Neural progenitor cell (in vitro differentiated cells): Measurements from ENCODE around the gene LDAH. TPM values are rescaled to one million over a fixed set of nuclear protein-coding genes. Genes with fewer than 3 reads are reported as not detected.

Experiments used
- DNase-seq: peaks from one replicate; pipeline ENCODE4 v3.0.0-alpha.2; 2016; ENCODE audit warnings: low spot score
- H2AFZ ChIP-seq: fragments of 200-600 bp; sonication (generic); replicated peaks from 2 replicates; pipeline ENCODE4 v1.6.1; 2016; ENCODE audit warnings: antibody characterized with exemption
- H3F3A ChIP-seq: fragments of 200-600 bp; sonication (generic); 2 replicates; pipeline ENCODE4 v1.6.1; 2016; ENCODE audit warnings: antibody characterized with exemption, low read depth
- H3K27ac ChIP-seq: fragments of 200-600 bp; sonication (generic); 2 replicates; pipeline ENCODE4 v1.5.1; 2016; ENCODE audit warnings: mild to moderate bottlenecking
- H3K27me3 ChIP-seq: fragments of 200-600 bp; sonication (generic); 2 replicates; pipeline ENCODE4 v1.6.1; 2016; ENCODE audit warnings: mild to moderate bottlenecking, moderate library complexity
- H3K36me3 ChIP-seq: fragments of 200-600 bp; sonication (generic); 2 replicates; pipeline ENCODE4 v1.5.1; 2016
- H3K4me1 ChIP-seq: fragments of 200-600 bp; sonication (generic); 2 replicates; pipeline ENCODE4 v1.6.1; 2016; ENCODE audit warnings: mixed run types
- H3K4me2 ChIP-seq: fragments of 200-600 bp; sonication (generic); 2 replicates; pipeline ENCODE4 v1.6.1; 2016
- H3K4me3 ChIP-seq: fragments of 200-600 bp; sonication (generic); 2 replicates; pipeline ENCODE4 v1.5.1; 2016
- H3K79me2 ChIP-seq: fragments of 200-600 bp; sonication (generic); 2 replicates; pipeline ENCODE4 v1.6.1; 2016; ENCODE audit warnings: low read depth
- H3K9ac ChIP-seq: fragments of 200-600 bp; sonication (generic); 2 replicates; pipeline ENCODE4 v1.6.1; 2016
- H3K9me3 ChIP-seq: fragments of 200-600 bp; sonication (generic); 2 replicates; pipeline ENCODE4 v1.5.1; 2016; ENCODE audit warnings: low read depth
- H4K20me1 ChIP-seq: fragments of 200-600 bp; sonication (generic); 2 replicates; pipeline ENCODE4 v1.6.1; 2016; ENCODE audit warnings: low read depth
- H3K27ac Mint-ChIP-seq: 3 replicates; pipeline ENCODE4 v1.8.0; 2021; ENCODE audit warnings: mixed read lengths
- H3K27me3 Mint-ChIP-seq: 2 replicates; pipeline ENCODE4 v1.8.0; 2022; ENCODE audit warnings: low read depth, mild to moderate bottlenecking, inconsistent platforms, moderate library complexity, mixed read lengths; ENCODE audit not compliant: insufficient read depth
- H3K36me3 Mint-ChIP-seq: 3 replicates; pipeline ENCODE4 v1.8.0; 2021; ENCODE audit warnings: mixed read lengths
- H3K4me1 Mint-ChIP-seq: 3 replicates; pipeline ENCODE4 v1.8.0; 2021; ENCODE audit warnings: mixed read lengths
- H3K4me3 Mint-ChIP-seq: 3 replicates; pipeline ENCODE4 v1.8.0; 2021; ENCODE audit warnings: mild to moderate bottlenecking, moderate library complexity, mixed read lengths
- H3K9me3 Mint-ChIP-seq: 3 replicates; pipeline ENCODE4 v1.8.0; 2020; ENCODE audit warnings: mixed read lengths
- EZH2 ChIP-seq: fragments of 200-600 bp; sonication (generic); IDR thresholded peaks from 2 replicates; pipeline ENCODE4 v1.6.1; 2017; ENCODE audit warnings: antibody characterized with exemption, mild to moderate bottlenecking, moderate library complexity
- EZH2phosphoT487 ChIP-seq: fragments of 200-600 bp; sonication (generic); IDR thresholded peaks from 2 replicates; pipeline ENCODE4 v1.6.1; 2017; ENCODE audit warnings: antibody characterized with exemption
- total RNA-seq: library from RNA; depleted of rRNA; stranded (reverse); fragments of >200 nt; gene quantifications from 2 replicates; pipeline ENCODE4 v1.2.3, GENCODE V29; 2015; ENCODE audit warnings: low replicate concordance
- TF ChIP-seq, protein P1 (sequence below): fragments of 200-600 bp; sonication (generic); IDR thresholded peaks from 2 replicates; pipeline ENCODE4 v1.5.1; 2017; ENCODE audit warnings: antibody characterized with exemption, mild to moderate bottlenecking

LDAH gene
- total RNA-seq, 1 donor from 2014 or later = 45.2 TPM

DNA sequence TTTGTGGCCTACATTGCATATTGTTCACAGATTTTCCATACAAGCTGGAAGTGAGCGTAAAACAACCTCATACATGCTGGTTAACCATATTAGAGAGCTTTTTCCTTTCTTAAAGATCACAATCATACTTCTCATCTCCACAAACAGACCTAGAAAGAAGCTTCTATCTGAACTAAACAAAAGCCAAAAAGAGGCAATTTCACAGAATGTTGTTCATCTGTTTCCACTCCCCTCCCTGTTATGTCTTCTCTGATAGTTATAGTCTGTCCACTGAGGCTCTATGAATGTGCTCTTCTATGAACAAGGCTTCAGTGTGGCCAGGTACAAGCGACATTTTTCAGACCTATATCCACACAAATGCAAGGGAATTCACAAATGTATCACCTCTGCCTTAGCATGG, 63.4 kb downstream of the LDAH start:
- DNase-seq = no peak
- H4K20me1 ChIP-seq = no peaks in the 10 kb centered on the region
- H3K36me3 ChIP-seq = no peaks in the 10 kb centered on the region
- no peak overlapping the region for H3K27ac ChIP-seq
- Mint-ChIP-seq H3K9me3 (no peaks in the 10 kb centered on the region), H3K4me3 (no peak overlapping the region), H3K27ac (no peak overlapping the region), H3K27me3 (no peaks in the 10 kb centered on the region), H3K36me3 (peaks cover 12% of the 10 kb centered on the region), H3K4me1 (no peaks in the 10 kb centered on the region)
- no peak overlapping the region for H3K9ac ChIP-seq
- no peaks in the 10 kb centered on the region for H3K79me2 ChIP-seq
- H3K4me2 ChIP-seq = no peak overlapping the region
- H3K9me3 ChIP-seq = no peaks in the 10 kb centered on the region
- no peaks in the 10 kb centered on the region for H3F3A ChIP-seq
- TF ChIP-seq, protein P1, sequence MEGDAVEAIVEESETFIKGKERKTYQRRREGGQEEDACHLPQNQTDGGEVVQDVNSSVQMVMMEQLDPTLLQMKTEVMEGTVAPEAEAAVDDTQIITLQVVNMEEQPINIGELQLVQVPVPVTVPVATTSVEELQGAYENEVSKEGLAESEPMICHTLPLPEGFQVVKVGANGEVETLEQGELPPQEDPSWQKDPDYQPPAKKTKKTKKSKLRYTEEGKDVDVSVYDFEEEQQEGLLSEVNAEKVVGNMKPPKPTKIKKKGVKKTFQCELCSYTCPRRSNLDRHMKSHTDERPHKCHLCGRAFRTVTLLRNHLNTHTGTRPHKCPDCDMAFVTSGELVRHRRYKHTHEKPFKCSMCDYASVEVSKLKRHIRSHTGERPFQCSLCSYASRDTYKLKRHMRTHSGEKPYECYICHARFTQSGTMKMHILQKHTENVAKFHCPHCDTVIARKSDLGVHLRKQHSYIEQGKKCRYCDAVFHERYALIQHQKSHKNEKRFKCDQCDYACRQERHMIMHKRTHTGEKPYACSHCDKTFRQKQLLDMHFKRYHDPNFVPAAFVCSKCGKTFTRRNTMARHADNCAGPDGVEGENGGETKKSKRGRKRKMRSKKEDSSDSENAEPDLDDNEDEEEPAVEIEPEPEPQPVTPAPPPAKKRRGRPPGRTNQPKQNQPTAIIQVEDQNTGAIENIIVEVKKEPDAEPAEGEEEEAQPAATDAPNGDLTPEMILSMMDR = no peak
- TF ChIP-seq EZH2phosphoT487 = no peak
- no peak for TF ChIP-seq EZH2
- no peak overlapping the region for H3K4me3 ChIP-seq
- no peaks in the 10 kb centered on the region for H3K4me1 ChIP-seq
- H2AFZ ChIP-seq = no peak overlapping the region
- no peaks in the 10 kb centered on the region for H3K27me3 ChIP-seq

DNA sequence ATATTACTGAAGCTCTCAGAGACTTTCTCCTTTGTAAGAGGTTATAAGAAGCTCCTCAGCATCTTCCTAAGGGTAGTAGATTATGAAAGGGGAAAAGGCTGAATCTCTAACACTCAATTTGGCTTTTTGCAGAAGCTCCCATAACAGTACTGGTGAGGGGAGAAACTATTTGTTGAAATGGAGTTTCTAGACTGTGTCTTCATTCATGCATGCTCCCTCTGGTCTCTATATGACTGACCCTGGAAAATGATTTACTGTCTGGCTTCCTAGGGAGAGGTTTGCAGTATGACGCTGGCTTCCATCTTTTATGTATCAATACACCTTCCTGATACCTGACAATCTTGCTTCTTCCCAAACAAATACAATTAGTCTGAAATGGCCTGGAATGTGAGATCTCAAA, 63.9 kb downstream of the LDAH start:
- no peaks in the 10 kb centered on the region for H3K4me1 Mint-ChIP-seq
- no peak overlapping the region for H3K27ac Mint-ChIP-seq
- Histone ChIP-seq H3K9me3 (no peaks in the 10 kb centered on the region), H3K27ac (no peak overlapping the region), H2AFZ (no peak overlapping the region), H3K79me2 (no peaks in the 10 kb centered on the region), H3K4me2 (no peak overlapping the region), H3K4me3 (no peak overlapping the region), H4K20me1 (no peaks in the 10 kb centered on the region), H3K4me1 (no peaks in the 10 kb centered on the region), H3K9ac (no peak overlapping the region), H3F3A (no peaks in the 10 kb centered on the region), H3K27me3 (no peaks in the 10 kb centered on the region), H3K36me3 (no peaks in the 10 kb centered on the region)
- no peaks in the 10 kb centered on the region for H3K27me3 Mint-ChIP-seq
- H3K4me3 Mint-ChIP-seq = no peak overlapping the region
- DNase-seq = no peak
- peaks cover 12% of the 10 kb centered on the region for H3K36me3 Mint-ChIP-seq
- TF ChIP-seq EZH2phosphoT487 = no peak
- no peak for TF ChIP-seq EZH2
- TF ChIP-seq, protein P1 = no peak
- no peaks in the 10 kb centered on the region for H3K9me3 Mint-ChIP-seq

DNA sequence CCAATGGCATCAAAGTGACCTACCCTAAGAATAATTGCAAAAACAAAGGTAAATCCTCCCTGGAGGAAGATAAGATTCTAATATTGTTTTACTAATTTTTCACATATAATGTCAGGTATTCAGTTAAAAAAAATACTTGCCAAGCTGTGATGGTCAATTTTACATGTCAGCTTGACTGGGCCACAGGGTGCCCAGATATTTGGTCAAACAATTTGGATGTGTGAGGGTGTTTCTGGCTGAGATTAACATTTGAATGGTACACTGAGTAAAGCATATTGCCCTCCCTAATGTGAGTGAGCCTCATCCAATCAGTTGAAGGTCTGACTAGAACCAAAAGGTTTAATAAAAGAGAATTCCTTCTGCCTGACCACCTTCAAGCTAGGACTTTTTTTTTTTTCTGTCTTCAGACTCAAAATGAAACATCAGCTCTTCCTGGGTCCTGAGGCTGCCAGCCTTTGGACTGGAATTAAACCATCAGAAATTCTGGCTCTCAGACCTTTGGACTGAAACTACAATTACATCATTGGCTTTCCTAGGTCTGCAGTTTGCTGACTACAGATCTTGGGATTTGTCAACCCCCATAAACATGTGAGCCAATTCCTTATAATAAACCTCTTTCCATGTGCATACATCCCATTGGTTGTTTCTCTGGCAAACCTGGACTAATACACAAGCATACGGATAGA, 65.4 kb downstream of the LDAH start:
- no peak for TF ChIP-seq EZH2phosphoT487
- TF ChIP-seq, protein P1 = no peak
- no peak for TF ChIP-seq EZH2
- no peaks in the 10 kb centered on the region for H3K9me3 Mint-ChIP-seq
- no peaks in the 10 kb centered on the region for H3K79me2 ChIP-seq

More for the DNA sequence above, 65.4 kb downstream of the LDAH start:
- Histone ChIP-seq H3K4me2 (no peak overlapping the region), H3K9ac (no peak overlapping the region), H3K4me3 (no peak overlapping the region), H2AFZ (no peak overlapping the region), H3K36me3 (no peaks in the 10 kb centered on the region), H3F3A (no peaks in the 10 kb centered on the region), H3K4me1 (no peaks in the 10 kb centered on the region), H3K9me3 (no peaks in the 10 kb centered on the region), H3K27ac (no peak overlapping the region), H4K20me1 (no peaks in the 10 kb centered on the region), H3K27me3 (no peaks in the 10 kb centered on the region)
- DNase-seq = no peak
- H3K4me1 Mint-ChIP-seq = no peaks in the 10 kb centered on the region
- no peaks in the 10 kb centered on the region for H3K27me3 Mint-ChIP-seq
- no peak overlapping the region for H3K27ac Mint-ChIP-seq
- H3K36me3 Mint-ChIP-seq = peaks cover 13% of the 10 kb centered on the region
- no peak overlapping the region for H3K4me3 Mint-ChIP-seq
